ENCODE data around the gene MED12L.
"Not testable (repeated sequence)": the region's sequence is repeated elsewhere in the genome, so short reads cannot be mapped to it uniquely, and the experiment has no call there.

MED12L gene

GRCh38 chr3:151076626-151077025 lies 8.8 kb upstream of the MED12L start:
- no peak overlapping the region for H3K27ac ChIP-seq (ENCODE audit: low read length)
- H4K20me1 ChIP-seq (ENCODE audit: insufficient read depth, low read length), result no peaks in the 10 kb centered on the region
- no peaks in the 10 kb centered on the region for H3K9me2 ChIP-seq (replicated peaks; ENCODE audit: insufficient read depth, low read length)
- H3F3A ChIP-seq (ENCODE audit: insufficient read depth, low read length), result no peaks in the 10 kb centered on the region
- no peaks in the 10 kb centered on the region for H3K27me3 ChIP-seq (replicated peaks; ENCODE audit: insufficient read depth, low read length)
- H3K4me2 ChIP-seq (ENCODE audit: low read depth, low read length), result no peak overlapping the region
- no peak overlapping the region for H3K9ac ChIP-seq (ENCODE audit: low read length)
- H3K79me2 ChIP-seq (ENCODE audit: low read length), result no peaks in the 10 kb centered on the region
- no peaks in the 10 kb centered on the region for H3K4me1 ChIP-seq (ENCODE audit: low read length)
- H3K4me3 ChIP-seq (ENCODE audit: low read length), result no peak overlapping the region
- DNase-seq, result no peak
- no peaks in the 10 kb centered on the region for H3K9me3 ChIP-seq (replicated peaks; ENCODE audit: insufficient read depth, low read length)
- H2AFZ ChIP-seq (ENCODE audit: low read length), result no peak overlapping the region
- H3K36me3 ChIP-seq (replicated peaks; ENCODE audit: insufficient read depth, low read length), result no peaks in the 10 kb centered on the region
- TF ChIP-seq EZH2phosphoT487 (IDR thresholded peaks at IDR 0.05; ENCODE audit: low read length), result no peak
- no peak for TF ChIP-seq EZH2 (optimal IDR thresholded peaks at IDR 0.05; ENCODE audit: low read depth, low read length)
- no peak for TF ChIP-seq CTCF (IDR thresholded peaks at IDR 0.05; ENCODE audit: low read length)

GRCh38 chr3:151081082-151081481 lies 4.4 kb upstream of the MED12L start:
- H3K27me3 ChIP-seq (replicated peaks; ENCODE audit: insufficient read depth, low read length), result peaks cover 15% of the 10 kb centered on the region; the same call in 1 of the 2 replicates
- H3K9me2 ChIP-seq (replicated peaks; ENCODE audit: insufficient read depth, low read length); H3K9me3 ChIP-seq (replicated peaks; ENCODE audit: insufficient read depth, low read length); H3K4me3 ChIP-seq (ENCODE audit: low read length); H3K4me2 ChIP-seq (ENCODE audit: low read depth, low read length); H3K27ac ChIP-seq (ENCODE audit: low read length); H3K4me1 ChIP-seq (ENCODE audit: low read length); DNase-seq; H3K36me3 ChIP-seq (replicated peaks; ENCODE audit: insufficient read depth, low read length); H2AFZ ChIP-seq (ENCODE audit: low read length); H3F3A ChIP-seq (ENCODE audit: insufficient read depth, low read length); H3K9ac ChIP-seq (ENCODE audit: low read length); H4K20me1 ChIP-seq (ENCODE audit: insufficient read depth, low read length); H3K79me2 ChIP-seq (ENCODE audit: low read length): not testable (repeated sequence)

- no peak overlapping the region for H3K4me3 ChIP-seq (ENCODE audit: low read length)
- H3K27ac ChIP-seq (ENCODE audit: low read length), result no peak overlapping the region
- H3K27me3 ChIP-seq (replicated peaks; ENCODE audit: insufficient read depth, low read length), result peaks cover 15% of the 10 kb centered on the region; the same call in 1 of the 2 replicates
- TF ChIP-seq EZH2phosphoT487 (IDR thresholded peaks at IDR 0.05; ENCODE audit: low read length), result no peak
- TF ChIP-seq EZH2 (optimal IDR thresholded peaks at IDR 0.05; ENCODE audit: low read depth, low read length), result no peak
- no peak for TF ChIP-seq CTCF (IDR thresholded peaks at IDR 0.05; ENCODE audit: low read length)
- H3K79me2 ChIP-seq (ENCODE audit: low read length), result no peaks in the 10 kb centered on the region
- H3F3A ChIP-seq (ENCODE audit: insufficient read depth, low read length), result peaks cover 4% of the 10 kb centered on the region; the same call in 1 of the 2 replicates
- no peaks in the 10 kb centered on the region for H3K9me3 ChIP-seq (replicated peaks; ENCODE audit: insufficient read depth, low read length)
- DNase-seq, result no peak
- no peaks in the 10 kb centered on the region for H3K36me3 ChIP-seq (replicated peaks; ENCODE audit: insufficient read depth, low read length)
- H3K9me2 ChIP-seq (replicated peaks; ENCODE audit: insufficient read depth, low read length), result no peaks in the 10 kb centered on the region
- no peak overlapping the region for H2AFZ ChIP-seq (ENCODE audit: low read length)
- H3K4me1 ChIP-seq (ENCODE audit: low read length), result peaks cover 6% of the 10 kb centered on the region
- no peaks in the 10 kb centered on the region for H4K20me1 ChIP-seq (ENCODE audit: insufficient read depth, low read length)
- H3K9ac ChIP-seq (ENCODE audit: low read length), result no peak overlapping the region
- no peak overlapping the region for H3K4me2 ChIP-seq (ENCODE audit: low read depth, low read length)
Measured at GRCh38 chr3:151082880-151083838, 2.3 kb upstream of the MED12L start.

- Histone ChIP-seq H3K79me2 (ENCODE audit: low read length) (no peaks in the 10 kb centered on the region), H3K9ac (ENCODE audit: low read length) (peak overlapping the region; percentile 48; the same call in 1 of the 2 replicates), H3K9me2 (replicated peaks; ENCODE audit: insufficient read depth, low read length) (no peaks in the 10 kb centered on the region), H4K20me1 (ENCODE audit: insufficient read depth, low read length) (no peaks in the 10 kb centered on the region), H3K36me3 (replicated peaks; ENCODE audit: insufficient read depth, low read length) (no peaks in the 10 kb centered on the region), H3K27ac (ENCODE audit: low read length) (no peak overlapping the region), H3K4me2 (ENCODE audit: low read depth, low read length) (peak overlapping the region; percentile 81), H3K4me1 (ENCODE audit: low read length) (peaks cover 6% of the 10 kb centered on the region), H3K9me3 (replicated peaks; ENCODE audit: insufficient read depth, low read length) (no peaks in the 10 kb centered on the region), H2AFZ (ENCODE audit: low read length) (peak overlapping the region; percentile 78), H3K4me3 (ENCODE audit: low read length) (peak overlapping the region; percentile 69), H3K27me3 (replicated peaks; ENCODE audit: insufficient read depth, low read length) (peaks cover 15% of the 10 kb centered on the region; the same call in 1 of the 2 replicates), H3F3A (ENCODE audit: insufficient read depth, low read length) (peaks cover 4% of the 10 kb centered on the region; the same call in 1 of the 2 replicates)
- TF ChIP-seq EZH2phosphoT487 (IDR thresholded peaks at IDR 0.05; ENCODE audit: low read length), result no peak
- no peak for TF ChIP-seq EZH2 (optimal IDR thresholded peaks at IDR 0.05; ENCODE audit: low read depth, low read length)
- no peak for TF ChIP-seq CTCF (IDR thresholded peaks at IDR 0.05; ENCODE audit: low read length)
- DNase-seq, result no peak
Measured at GRCh38 chr3:151084893-151085226, 604 bp upstream of the MED12L start.
